A172 (cell line): ENCODE results near the gene CARM1. TPM values are rescaled to one million over a fixed set of nuclear protein-coding genes. Genes with fewer than 3 reads are reported as not detected.

Source experiments
- DNase-seq: peaks from one replicate; pipeline ENCODE4 v3.0.0-alpha.2; 2015; ENCODE audit warnings: low spot score
- total RNA-seq: library from RNA; depleted of rRNA; stranded (reverse); fragments of >200 nt; shearing (Covaris generic); gene quantifications from 2 replicates; pipeline ENCODE4 v1.2.3, GENCODE V29; 2014

The CARM1 gene
- total RNA-seq, 1 experiment from 2014 or later: 46.6 TPM

DNA sequence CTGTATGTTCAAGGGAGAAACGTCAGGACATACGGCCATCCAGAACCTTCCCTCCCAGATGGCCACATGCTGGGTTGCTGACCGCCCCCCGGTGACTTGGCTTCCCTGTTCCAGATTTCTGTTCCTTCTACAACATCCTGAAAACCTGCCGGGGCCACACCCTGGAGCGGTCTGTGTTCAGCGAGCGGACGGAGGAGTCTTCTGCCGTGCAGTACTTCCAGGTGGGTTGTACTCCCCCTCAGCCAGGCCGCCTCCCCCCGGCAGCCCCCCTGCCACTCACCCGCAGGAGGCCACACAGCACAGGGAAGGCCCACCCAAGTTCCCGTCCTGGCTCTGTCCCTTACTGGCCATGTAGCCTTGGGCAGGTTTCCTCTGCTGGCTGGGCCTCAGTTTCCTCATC, 36.6 kb downstream of the CARM1 start:
- no peak for DNase-seq

GRCh38 chr19:10908380-10908960, 37.1 kb downstream of the CARM1 start:
- no peak for DNase-seq

- peak; percentile 26 for DNase-seq
Measured at GRCh38 chr19:10911579-10912363, 40.4 kb downstream of the CARM1 start.

GRCh38 chr19:10912619-10913018, 41.3 kb downstream of the CARM1 start:
- DNase-seq: no peak

DNA sequence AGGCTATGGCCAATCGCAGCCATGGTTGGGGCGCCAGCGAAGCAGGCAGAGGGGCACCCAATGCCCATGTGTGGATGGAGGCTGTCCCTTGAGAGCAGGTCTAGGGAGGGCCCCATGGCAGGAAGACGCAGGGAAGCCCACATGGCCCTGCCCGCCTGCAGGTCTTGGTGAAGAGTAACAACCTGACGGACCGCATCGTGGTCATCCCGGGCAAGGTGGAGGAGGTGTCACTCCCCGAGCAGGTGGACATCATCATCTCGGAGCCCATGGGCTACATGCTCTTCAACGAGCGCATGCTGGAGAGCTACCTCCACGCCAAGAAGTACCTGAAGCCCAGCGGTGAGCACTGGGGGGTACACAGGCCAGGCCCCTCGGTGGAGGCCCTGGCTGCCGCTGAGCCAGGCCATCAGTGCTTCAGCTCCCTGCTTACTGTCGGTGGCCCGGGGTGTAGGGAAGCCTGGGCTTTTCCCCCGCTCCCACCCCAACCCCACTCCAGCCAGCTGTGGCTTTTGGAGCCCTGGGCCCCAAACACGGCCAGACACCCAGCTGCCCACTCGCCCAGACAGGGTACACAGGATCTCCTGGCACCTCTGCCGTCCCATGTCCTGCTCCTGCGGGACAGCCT, 42.5 kb downstream of the CARM1 start:
- DNase-seq: no peak

DNA sequence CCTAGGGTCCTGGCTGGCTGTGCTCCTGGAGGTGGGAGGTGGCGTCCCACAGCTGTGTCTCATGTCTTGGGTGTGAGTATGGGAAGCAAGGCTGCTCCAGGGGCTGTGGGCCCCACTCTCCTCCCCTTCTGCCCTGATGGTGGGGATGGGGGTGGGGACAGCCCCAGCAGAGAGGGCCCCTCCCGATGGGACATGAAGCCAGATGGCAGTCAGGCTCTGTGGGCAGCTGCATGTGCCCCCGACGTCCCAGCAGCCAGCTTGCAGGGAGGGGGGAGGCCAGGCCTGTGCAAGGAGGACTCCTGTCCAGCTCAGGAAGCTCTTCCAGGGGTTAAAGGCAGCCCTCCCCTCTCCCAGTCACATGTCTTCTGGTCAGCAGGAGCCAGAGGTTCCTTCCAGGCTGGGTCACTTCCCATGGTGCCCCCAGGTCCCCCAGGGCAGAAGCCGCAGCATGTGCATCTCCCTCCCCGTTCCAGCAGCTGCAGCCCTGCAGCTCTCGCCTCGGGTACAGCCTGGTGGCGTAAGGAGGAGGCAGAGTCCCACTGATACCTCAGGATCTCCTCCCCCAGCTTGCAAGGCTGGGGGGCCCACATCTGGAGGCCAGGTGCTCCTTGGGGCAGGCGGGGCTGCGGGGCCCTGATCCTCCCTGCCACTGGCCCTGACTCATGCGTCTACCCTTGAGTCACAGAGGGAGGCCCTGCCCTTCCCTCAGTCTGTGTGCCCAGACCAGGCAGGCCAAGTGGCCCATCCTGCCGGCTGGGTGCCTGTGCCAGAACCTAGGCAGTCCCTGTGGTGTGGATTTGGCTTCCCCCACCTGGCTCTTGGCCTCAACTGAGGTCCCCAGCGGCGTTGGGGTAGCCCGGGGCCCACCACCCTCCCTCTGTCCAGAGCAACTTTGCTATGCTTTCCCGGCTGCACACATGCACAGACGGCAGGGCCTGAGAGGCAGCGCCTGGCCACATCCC, 44.1 kb downstream of the CARM1 start:
- DNase-seq: peak; percentile 89

DNA sequence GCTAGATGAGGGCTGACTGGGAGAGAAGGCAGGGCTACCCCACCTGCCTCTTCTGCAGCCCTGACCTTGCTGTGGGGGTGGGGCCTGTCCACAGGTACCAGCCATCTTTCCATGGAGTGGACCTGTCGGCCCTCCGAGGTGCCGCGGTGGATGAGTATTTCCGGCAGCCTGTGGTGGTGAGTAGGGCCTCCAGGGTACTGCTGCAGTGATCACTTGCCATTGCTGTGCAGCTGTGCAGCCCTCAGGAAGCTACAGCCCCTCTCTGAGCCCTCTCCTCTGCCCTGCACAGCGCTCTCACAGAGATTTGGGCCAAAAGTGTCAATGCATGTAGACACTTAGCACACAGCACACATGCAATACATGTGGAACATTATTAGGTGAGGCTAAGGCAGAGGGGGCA, 45.2 kb downstream of the CARM1 start:
- no peak for DNase-seq

DNA sequence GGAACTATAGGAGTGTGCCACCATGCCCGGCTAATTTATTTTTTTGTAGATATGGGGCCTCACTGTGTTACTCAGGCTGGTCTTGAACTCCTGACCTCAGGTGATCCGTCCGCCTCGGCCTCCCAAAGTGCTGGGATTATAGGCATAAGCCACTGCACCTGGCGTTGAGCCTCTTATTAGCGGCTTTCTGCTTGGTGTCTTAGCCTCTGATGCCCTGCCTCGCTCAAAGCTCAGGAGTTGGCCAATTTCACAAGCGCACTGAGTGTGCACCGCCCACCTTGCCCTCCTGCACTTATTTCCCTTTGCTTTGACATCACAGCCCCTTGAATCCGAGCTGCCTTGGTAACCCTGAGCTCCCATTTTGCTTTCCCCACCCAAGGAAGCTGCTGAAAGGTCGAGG, 47.0 kb downstream of the CARM1 start:
- no peak for DNase-seq

GRCh38 chr19:10919352-10920287, 48.3 kb downstream of the CARM1 start:
- DNase-seq: no peak

- no peak for DNase-seq
Measured at GRCh38 chr19:10920288-10920655, 48.9 kb downstream of the CARM1 start.

- DNase-seq: no peak
Measured at GRCh38 chr19:10920781-10921180, 49.4 kb downstream of the CARM1 start.

GRCh38 chr19:10921199-10921909, 50.0 kb downstream of the CARM1 start:
- no peak for DNase-seq

GRCh38 chr19:10921910-10922637, 50.7 kb downstream of the CARM1 start:
- no peak for DNase-seq

GRCh38 chr19:10922638-10923014, 51.3 kb downstream of the CARM1 start:
- DNase-seq: no peak

GRCh38 chr19:10923260-10924112, 52.1 kb downstream of the CARM1 start:
- DNase-seq: no peak

DNA sequence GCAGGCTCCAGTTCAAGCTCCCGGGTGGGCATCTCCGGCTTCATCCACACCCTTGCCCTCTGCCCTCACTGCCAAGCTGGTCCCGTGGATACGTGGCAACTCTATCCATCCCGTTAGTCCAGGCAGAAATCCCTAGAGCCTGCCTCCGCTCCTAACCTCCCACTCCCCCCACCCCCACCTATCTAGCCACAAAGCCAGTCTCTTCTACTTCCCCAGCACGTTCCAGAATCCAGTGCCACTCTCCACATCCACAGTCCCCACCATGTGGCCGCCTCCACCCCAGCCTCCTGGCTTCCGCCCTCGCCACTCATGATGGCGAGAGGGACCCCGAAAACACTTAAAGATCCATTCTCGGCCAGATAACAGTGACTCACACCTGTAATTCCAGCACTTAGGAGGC, 53.2 kb downstream of the CARM1 start:
- no peak for DNase-seq

GRCh38 chr19:10927730-10928562, 56.6 kb downstream of the CARM1 start:
- DNase-seq: no peak
